Activated CD8-positive, alpha-beta memory T cell treated with anti-CD3 and anti-CD28 coated beads, Interleukin-2, amount 50 U/mL, for 48 hours (primary cell): Measurements from ENCODE around the gene TBC1D13.
"Not testable (repeated sequence)": the region's sequence is repeated elsewhere in the genome, so short reads cannot be mapped to it uniquely, and the experiment has no call there.

Source experiments
- DNase-seq: peaks from one replicate; pipeline ENCODE4 v3.0.0-alpha.2; 2020

Gene TBC1D13

GRCh38 chr9:128786681-128787601 is at the start of gene TBC1D13:
Gene TBC1D13, plus strand, starts transcription at chr9:128787253. Its CDS starts 101 bp downstream, at chr9:128787354.
- peak; percentile 95 for DNase-seq

- no peak for DNase-seq
Observed at GRCh38 chr9:128742401-128742800, 44.7 kb upstream of the TBC1D13 start.

GRCh38 chr9:128743421-128743820 is 43.6 kb upstream of the TBC1D13 start:
- DNase-seq: no peak

- DNase-seq: no peak
Observed at GRCh38 chr9:128747241-128747640, 39.8 kb upstream of the TBC1D13 start.

- no peak for DNase-seq
Observed at GRCh38 chr9:128750926-128751595, 36.0 kb upstream of the TBC1D13 start.

- DNase-seq: no peak
Observed at GRCh38 chr9:128753627-128754026, 33.4 kb upstream of the TBC1D13 start.

GRCh38 chr9:128757602-128758001 is 29.5 kb upstream of the TBC1D13 start:
- DNase-seq: no peak

GRCh38 chr9:128762671-128763449 is 24.2 kb upstream of the TBC1D13 start:
- no peak for DNase-seq

GRCh38 chr9:128764361-128764760 is 22.7 kb upstream of the TBC1D13 start:
- DNase-seq: no peak

GRCh38 chr9:128765499-128765898 is 21.6 kb upstream of the TBC1D13 start:
- DNase-seq: no peak

GRCh38 chr9:128768606-128769005 is 18.4 kb upstream of the TBC1D13 start:
- no peak for DNase-seq

- no peak for DNase-seq
Observed at GRCh38 chr9:128770286-128771030, 16.6 kb upstream of the TBC1D13 start.

GRCh38 chr9:128771094-128771721 is 15.8 kb upstream of the TBC1D13 start:
- DNase-seq: peak; percentile 66

GRCh38 chr9:128771745-128772519 is 15.1 kb upstream of the TBC1D13 start, which contains the start of gene ZER1:
Gene ZER1, minus strand, starts transcription at chr9:128771927. Its CDS starts 16,362 bp downstream, at chr9:128755565.
- DNase-seq: peak; percentile 98

- no peak for DNase-seq
Observed at GRCh38 chr9:128773049-128773448, 14.0 kb upstream of the TBC1D13 start.

GRCh38 chr9:128774804-128775203 is 12.2 kb upstream of the TBC1D13 start:
- DNase-seq: no peak

- DNase-seq: not testable (repeated sequence)
Observed at GRCh38 chr9:128780093-128780492, 7.0 kb upstream of the TBC1D13 start.

GRCh38 chr9:128781187-128782070 is 5.6 kb upstream of the TBC1D13 start:
- DNase-seq: no peak

- no peak for DNase-seq
Observed at GRCh38 chr9:128782669-128783068, 4.4 kb upstream of the TBC1D13 start.

GRCh38 chr9:128785427-128785826 is 1.6 kb upstream of the TBC1D13 start:
- no peak for DNase-seq
